Panc1 (cell line): ENCODE data around the gene TMEM273. TPM values are rescaled to one million over a fixed set of nuclear protein-coding genes. Genes with fewer than 3 reads are reported as not detected.

Experiments used
- ATAC-seq: fragments of 200-7000 bp; cut with Tn5 transposase; 2 replicates; pipeline ENCODE4 v1.9.1; 2020; ENCODE audit warnings: mild to moderate bottlenecking, moderate library complexity
- BruUV-seq: library from RNA; stranded (reverse); fragments of 400-500 nt; replicated peaks from 2 replicates; lab custom pipeline; 2021; lab: Mats Ljungman, UMichigan
- CTCF ChIA-PET: fragments of 300-600 bp; sonication (Branson Sonifier 250); formaldehyde crosslinking; loops from one replicate; lab custom pipeline; 2022; ENCODE audit warnings: antibody characterized with exemption; lab: Charles Lee
- POLR2A ChIA-PET: fragments of 300-600 bp; sonication (Branson Sonifier 250); formaldehyde crosslinking; loops from one replicate; lab custom pipeline; 2022; ENCODE audit warnings: antibody characterized with exemption; lab: Charles Lee
- DNase-seq: peaks from one replicate; pipeline ENCODE4 v3.0.0-alpha.2; 2010; ENCODE audit warnings: low read depth, low spot score
- H3K27ac ChIP-seq: 2 replicates; pipeline ENCODE4 v1.5.1; 2011; ENCODE audit warnings: mild to moderate bottlenecking, low read length, inconsistent platforms
- H3K27me3 ChIP-seq: fragments of 200-500 bp; sonication (Bioruptor generic); 2 replicates; pipeline ENCODE4 v1.6.0; 2014; ENCODE audit warnings: low read length, inconsistent platforms; ENCODE audit not compliant: control insufficient read depth, insufficient read depth
- H3K36me3 ChIP-seq: fragments of 200-500 bp; sonication (Bioruptor generic); 2 replicates; pipeline ENCODE4 v1.5.1; 2014; ENCODE audit warnings: inconsistent platforms, mild to moderate bottlenecking, low read length, moderate library complexity; ENCODE audit not compliant: control insufficient read depth, insufficient read depth
- H3K4me1 ChIP-seq: 2 replicates; pipeline ENCODE4 v1.5.1; 2011; ENCODE audit warnings: inconsistent platforms, mild to moderate bottlenecking, low read length, moderate library complexity; ENCODE audit not compliant: control insufficient read depth, insufficient read depth
- H3K4me3 ChIP-seq, 2 experiments: 2 replicates each; pipeline ENCODE4 v1.5.1; 2011 to 2012; ENCODE audit warnings: low read depth in 2 of 2, low read length in 2 of 2, mild to moderate bottlenecking in 2 of 2, inconsistent platforms in 1 of 2, moderate library complexity in 1 of 2
- H3K9me3 ChIP-seq: fragments of 200-500 bp; sonication (Bioruptor generic); 2 replicates; pipeline ENCODE4 v1.5.1; 2014; ENCODE audit warnings: low read depth, mild to moderate bottlenecking, inconsistent platforms, low read length, moderate library complexity; ENCODE audit not compliant: control insufficient read depth, insufficient read depth
- POLR2AphosphoS5 ChIP-seq: IDR thresholded peaks from 2 replicates; pipeline ENCODE4 v1.6.1; 2012; ENCODE audit warnings: mild to moderate bottlenecking, low read depth, low read length, moderate library complexity
- SIN3A ChIP-seq: IDR thresholded peaks from 2 replicates; pipeline ENCODE4 v1.6.1; 2012; ENCODE audit warnings: low read depth, mild to moderate bottlenecking, low read length, moderate library complexity, borderline replicate concordance; ENCODE audit not compliant: insufficient read depth
- TCF7L2 ChIP-seq: IDR thresholded peaks from 2 replicates; pipeline ENCODE4 v1.6.1; 2011; ENCODE audit warnings: mild to moderate bottlenecking, low read depth, low read length, inconsistent platforms
- in situ Hi-C: cut with HindIII; loops from 2 replicates; pipeline ENCODE4 v1.10.0; 2016; ENCODE audit warnings: low sequenced_read_pairs, low pct_unique_long_range_greater_than_20kb
- intact Hi-C: fragments of 100-400 bp; cut with micrococcal nuclease; formaldehyde crosslinking; loops from one replicate; pipeline ENCODE4 v1.10.0; 2022; ENCODE audit not compliant: unreplicated experiment
- total RNA-seq: library from RNA; stranded (reverse); gene quantifications from one replicate; pipeline ENCODE4 v1.2.1, GENCODE V29; 2021; ENCODE audit not compliant: unreplicated experiment
- TF ChIP-seq, protein P1 (sequence below): fragments of 450-650 bp; IDR thresholded peaks from 2 replicates; pipeline ENCODE4 v1.5.1; 2017; ENCODE audit warnings: mild to moderate bottlenecking
- TF ChIP-seq, protein P2 (sequence below), 2 experiments: IDR thresholded peaks; 2 replicates each; pipeline ENCODE4 v1.6.1; 2011 to 2012; ENCODE audit warnings: low read depth in 2 of 2, control low read depth in 1 of 2, low read length in 1 of 2, mild to moderate bottlenecking in 1 of 2, moderate library complexity in 1 of 2; ENCODE audit not compliant: insufficient read depth in 1 of 2

Gene TMEM273
- total RNA-seq, 1 experiment from 2014 or later = 0.23 TPM

DNA sequence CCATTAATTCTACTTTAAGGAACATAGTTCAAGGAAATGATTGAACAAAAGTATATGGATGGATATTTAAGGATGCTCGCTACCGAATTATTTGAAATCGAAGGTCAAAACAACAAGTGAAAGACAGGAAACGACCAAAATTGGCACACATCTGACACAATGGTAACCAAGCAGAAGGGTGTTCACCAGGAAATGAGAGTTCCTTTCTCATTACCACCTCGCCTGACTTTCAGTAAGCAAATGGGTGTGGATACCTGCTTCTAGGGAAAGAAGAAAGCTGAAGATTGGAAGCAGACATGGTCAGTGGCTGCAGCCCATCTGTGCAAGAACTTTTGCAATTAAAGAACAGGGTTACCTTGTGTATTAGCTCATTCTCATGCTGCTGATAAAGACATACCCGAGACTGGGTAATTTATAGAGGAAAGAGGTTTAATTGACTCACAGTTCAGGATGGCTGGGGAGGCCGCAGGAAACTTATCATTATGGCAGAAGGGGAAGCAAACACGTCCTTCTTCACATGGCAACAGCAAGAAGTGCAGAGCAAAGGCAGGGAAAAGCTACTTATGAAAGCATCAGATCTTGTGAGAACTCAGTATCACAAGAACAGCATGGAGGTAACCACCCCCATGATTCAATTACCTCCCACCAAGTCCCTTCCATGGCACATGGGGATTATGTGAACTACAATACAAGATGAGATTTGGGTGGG lies 6.2 kb upstream of the TMEM273 start:
- in situ Hi-C loops (no loop called here), intact Hi-C loops (no loop called here)
- Histone ChIP-seq H3K27ac (no peak overlapping the region), H3K9me3 (no peaks in the 10 kb centered on the region), H3K4me3 (no peak overlapping the region), H3K4me1 (no peaks in the 10 kb centered on the region), H3K36me3 (no peaks in the 10 kb centered on the region), H3K27me3 (peaks cover 5% of the 10 kb centered on the region)
- BruUV-seq = no TSS peak
- ChIA-PET CTCF (no interaction called here), POLR2A (no interaction called here)
- ATAC-seq = no peak
- TF ChIP-seq, protein P1, sequence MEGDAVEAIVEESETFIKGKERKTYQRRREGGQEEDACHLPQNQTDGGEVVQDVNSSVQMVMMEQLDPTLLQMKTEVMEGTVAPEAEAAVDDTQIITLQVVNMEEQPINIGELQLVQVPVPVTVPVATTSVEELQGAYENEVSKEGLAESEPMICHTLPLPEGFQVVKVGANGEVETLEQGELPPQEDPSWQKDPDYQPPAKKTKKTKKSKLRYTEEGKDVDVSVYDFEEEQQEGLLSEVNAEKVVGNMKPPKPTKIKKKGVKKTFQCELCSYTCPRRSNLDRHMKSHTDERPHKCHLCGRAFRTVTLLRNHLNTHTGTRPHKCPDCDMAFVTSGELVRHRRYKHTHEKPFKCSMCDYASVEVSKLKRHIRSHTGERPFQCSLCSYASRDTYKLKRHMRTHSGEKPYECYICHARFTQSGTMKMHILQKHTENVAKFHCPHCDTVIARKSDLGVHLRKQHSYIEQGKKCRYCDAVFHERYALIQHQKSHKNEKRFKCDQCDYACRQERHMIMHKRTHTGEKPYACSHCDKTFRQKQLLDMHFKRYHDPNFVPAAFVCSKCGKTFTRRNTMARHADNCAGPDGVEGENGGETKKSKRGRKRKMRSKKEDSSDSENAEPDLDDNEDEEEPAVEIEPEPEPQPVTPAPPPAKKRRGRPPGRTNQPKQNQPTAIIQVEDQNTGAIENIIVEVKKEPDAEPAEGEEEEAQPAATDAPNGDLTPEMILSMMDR = no peak
- TF ChIP-seq POLR2AphosphoS5 (no peak), TCF7L2 (no peak), SIN3A (no peak)
- TF ChIP-seq, protein P2, sequence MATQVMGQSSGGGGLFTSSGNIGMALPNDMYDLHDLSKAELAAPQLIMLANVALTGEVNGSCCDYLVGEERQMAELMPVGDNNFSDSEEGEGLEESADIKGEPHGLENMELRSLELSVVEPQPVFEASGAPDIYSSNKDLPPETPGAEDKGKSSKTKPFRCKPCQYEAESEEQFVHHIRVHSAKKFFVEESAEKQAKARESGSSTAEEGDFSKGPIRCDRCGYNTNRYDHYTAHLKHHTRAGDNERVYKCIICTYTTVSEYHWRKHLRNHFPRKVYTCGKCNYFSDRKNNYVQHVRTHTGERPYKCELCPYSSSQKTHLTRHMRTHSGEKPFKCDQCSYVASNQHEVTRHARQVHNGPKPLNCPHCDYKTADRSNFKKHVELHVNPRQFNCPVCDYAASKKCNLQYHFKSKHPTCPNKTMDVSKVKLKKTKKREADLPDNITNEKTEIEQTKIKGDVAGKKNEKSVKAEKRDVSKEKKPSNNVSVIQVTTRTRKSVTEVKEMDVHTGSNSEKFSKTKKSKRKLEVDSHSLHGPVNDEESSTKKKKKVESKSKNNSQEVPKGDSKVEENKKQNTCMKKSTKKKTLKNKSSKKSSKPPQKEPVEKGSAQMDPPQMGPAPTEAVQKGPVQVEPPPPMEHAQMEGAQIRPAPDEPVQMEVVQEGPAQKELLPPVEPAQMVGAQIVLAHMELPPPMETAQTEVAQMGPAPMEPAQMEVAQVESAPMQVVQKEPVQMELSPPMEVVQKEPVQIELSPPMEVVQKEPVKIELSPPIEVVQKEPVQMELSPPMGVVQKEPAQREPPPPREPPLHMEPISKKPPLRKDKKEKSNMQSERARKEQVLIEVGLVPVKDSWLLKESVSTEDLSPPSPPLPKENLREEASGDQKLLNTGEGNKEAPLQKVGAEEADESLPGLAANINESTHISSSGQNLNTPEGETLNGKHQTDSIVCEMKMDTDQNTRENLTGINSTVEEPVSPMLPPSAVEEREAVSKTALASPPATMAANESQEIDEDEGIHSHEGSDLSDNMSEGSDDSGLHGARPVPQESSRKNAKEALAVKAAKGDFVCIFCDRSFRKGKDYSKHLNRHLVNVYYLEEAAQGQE (IDR thresholded peaks at IDR 0.05; ENCODE audit: insufficient read depth in 1 of 2, low read depth in 2 of 2, low read length in 1 of 2) = no peak
- DNase-seq = no peak

DNA sequence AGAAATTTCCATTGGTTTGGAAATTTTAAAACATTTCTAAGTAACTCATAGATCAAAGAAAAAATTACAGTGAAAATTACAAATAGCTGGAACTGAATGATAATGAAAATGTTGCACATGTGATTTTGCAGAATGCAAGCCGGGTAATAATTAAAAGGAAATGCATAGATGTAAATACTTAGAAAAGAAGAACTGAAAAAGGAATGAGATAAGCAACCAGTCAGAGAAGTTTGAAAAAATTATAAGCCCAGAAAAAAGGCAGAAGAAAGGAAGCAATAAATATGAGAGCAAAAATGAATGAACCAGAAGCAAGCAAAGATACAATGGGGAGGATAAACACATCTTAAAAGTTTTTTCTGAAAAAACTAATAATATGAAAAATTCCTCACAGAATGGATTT lies 3.2 kb upstream of the TMEM273 start:
- ATAC-seq (no peak), DNase-seq (no peak)
- no TSS peak for BruUV-seq
- TF ChIP-seq POLR2AphosphoS5 (no peak), TCF7L2 (no peak), SIN3A (no peak)
- TF ChIP-seq, protein P2 (IDR thresholded peaks at IDR 0.05; ENCODE audit: insufficient read depth in 1 of 2, low read depth in 2 of 2, low read length in 1 of 2) = no peak
- TF ChIP-seq, protein P1 = no peak
- H3K4me1 ChIP-seq = no peaks in the 10 kb centered on the region
- ChIA-PET POLR2A (no interaction called here), CTCF (no interaction called here)
- H3K27ac ChIP-seq = no peak overlapping the region
- H3K36me3 ChIP-seq = no peaks in the 10 kb centered on the region
- no peaks in the 10 kb centered on the region for H3K9me3 ChIP-seq
- in situ Hi-C loops = no loop called here
- no peak overlapping the region for H3K4me3 ChIP-seq
- peaks cover 8% of the 10 kb centered on the region for H3K27me3 ChIP-seq
- intact Hi-C loops = no loop called here
